T-cell (primary cell): ENCODE results near the gene SYT13. TPM values are rescaled to one million over a fixed set of nuclear protein-coding genes. Genes with fewer than 3 reads are reported as not detected.
"Not testable (repeated sequence)": the region's sequence is repeated elsewhere in the genome, so short reads cannot be mapped to it uniquely, and the experiment has no call there.

Experiments used
- ATAC-seq, 4 experiments: fragments of 200-7000 bp in 3 of 4; fragments of 150-1000 bp in 1 of 4; cut with Tn5 transposase; replicated peaks in 1 of 4; 1 replicate in 3 of 4; 2 replicates in 1 of 4; pipeline ENCODE4 v1.10.0; 2021; ENCODE audit warnings: moderate library complexity in 3 of 4, mild to moderate bottlenecking in 2 of 4, moderate number of reproducible peaks in 1 of 4
- CTCF ChIA-PET, 2 donors: fragments of 300-600 bp; sonication (Branson Sonifier 250); formaldehyde crosslinking; loops; one replicate each; lab custom pipeline; 2022; ENCODE audit warnings: antibody characterized with exemption in 2 of 2; lab: Charles Lee
- POLR2A ChIA-PET, 2 donors: fragments of 300-600 bp; sonication (Branson Sonifier 250); formaldehyde crosslinking; loops; one replicate each; lab custom pipeline; 2022; ENCODE audit warnings: antibody characterized with exemption in 2 of 2; lab: Charles Lee
- DNase-seq, 35 experiments: peaks; one replicate each; pipeline versions ENCODE4 v3.0.0 to v3.0.0-alpha.2; 2013 to 2023
- H3K27ac ChIP-seq: one replicate; pipeline ENCODE4 v1.5.1; 2013; ENCODE audit warnings: low read length
- H3K27me3 ChIP-seq, 2 experiments: replicated peaks in 1 of 2; 1 replicate in 1 of 2; 2 replicates in 1 of 2; pipeline versions ENCODE4 v1.6.1 to v1.7.0; 2013; ENCODE audit warnings: low read length in 1 of 2, mixed read lengths in 1 of 2; ENCODE audit not compliant: control insufficient read depth in 2 of 2, insufficient read depth in 2 of 2; ENCODE audit errors: extremely low read depth in 1 of 2
- H3K36me3 ChIP-seq, 2 donors: 1 replicate in 1 of 2; 2 replicates in 1 of 2; pipeline versions ENCODE4 v1.6.1 to v1.7.0; 2013; ENCODE audit warnings: low read length in 1 of 2; ENCODE audit not compliant: control insufficient read depth in 2 of 2, insufficient read depth in 1 of 2; ENCODE audit errors: extremely low read depth in 1 of 2
- H3K4me1 ChIP-seq, 2 experiments: 1 replicate in 1 of 2; 2 replicates in 1 of 2; pipeline versions ENCODE4 v1.6.1 to v1.7.0; 2013; ENCODE audit warnings: low read length in 2 of 2, mixed read lengths in 1 of 2; ENCODE audit not compliant: insufficient read depth in 2 of 2, control insufficient read depth in 1 of 2; ENCODE audit errors: extremely low read depth in 1 of 2
- H3K4me3 ChIP-seq, 2 donors: 1 replicate in 1 of 2; 2 replicates in 1 of 2; pipeline versions ENCODE4 v1.5.1 to v1.7.0; 2013; ENCODE audit warnings: mild to moderate bottlenecking in 2 of 2, low read length in 1 of 2, moderate library complexity in 1 of 2; ENCODE audit not compliant: control insufficient read depth in 1 of 2; ENCODE audit errors: extremely low read depth in 1 of 2
- H3K9me3 ChIP-seq: 2 replicates; pipeline ENCODE4 v1.7.0; 2013
- H3K27ac Mint-ChIP-seq, 2 donors: one replicate each; pipeline ENCODE4 v1.8.0; 2020 to 2021; ENCODE audit warnings: mild to moderate bottlenecking in 2 of 2, mixed read lengths in 2 of 2
- H3K27me3 Mint-ChIP-seq, 2 donors: one replicate each; pipeline ENCODE4 v1.8.0; 2021 to 2022; ENCODE audit warnings: mixed read lengths in 2 of 2
- H3K36me3 Mint-ChIP-seq: one replicate; pipeline ENCODE4 v1.8.0; 2021; ENCODE audit warnings: mixed read lengths
- H3K4me1 Mint-ChIP-seq, 3 donors: one replicate each; pipeline ENCODE4 v1.8.0; 2020 to 2022; ENCODE audit warnings: mixed read lengths in 3 of 3, mild to moderate bottlenecking in 1 of 3
- H3K4me3 Mint-ChIP-seq, 3 donors: one replicate each; pipeline ENCODE4 v1.8.0; 2020 to 2022; ENCODE audit warnings: mild to moderate bottlenecking in 3 of 3, mixed read lengths in 3 of 3, moderate library complexity in 3 of 3
- H3K9me3 Mint-ChIP-seq, 3 donors: one replicate each; pipeline ENCODE4 v1.8.0; 2020 to 2022; ENCODE audit warnings: mixed read lengths in 3 of 3
- WGBS: methylation state at CpG from one replicate; pipeline ENCODE4 v1.1.5; 2013; ENCODE audit warnings: missing lambda C conversion rate; ENCODE audit not compliant: insufficient coverage; 5-methylcytosine and 5-hydroxymethylcytosine counted together
- total RNA-seq, 35 experiments: library from RNA in 6 of 35; stranded (reverse) in 6 of 35; fragments of 120-200 nt in 1 of 35; gene quantifications; one replicate each; pipeline versions ENCODE4 v1.2.1 to v1.2.4 and lab custom pipeline; 2013 to 2026

The SYT13 gene
- total RNA-seq, 5 donors from 2014 or later (not counting 1 experiment from before 2014, with no cell fraction given), result 0.03 to 0.20 (median 0.18) TPM; not detected in 2

- no peak overlapping the region for H3K27ac Mint-ChIP-seq
- Histone ChIP-seq H3K4me1 (no peaks in the 10 kb centered on the region), H3K4me3 (no peak overlapping the region), H3K36me3 (no peaks in the 10 kb centered on the region), H3K27me3 (peaks cover 0 to 35% of the 10 kb centered on the region in 2 experiments), H3K9me3 (no peaks in the 10 kb centered on the region), H3K27ac (no peak overlapping the region)
- H3K36me3 Mint-ChIP-seq, result no peaks in the 10 kb centered on the region
- no peak overlapping the region for H3K4me3 Mint-ChIP-seq
- 38% methylated on average over 1 of the region's 3 CpGs for WGBS
- ChIA-PET CTCF (no interaction called here), POLR2A (no interaction called here)
- no peak for DNase-seq
- H3K27me3 Mint-ChIP-seq, result peaks cover 14 to 25% of the 10 kb centered on the region in 2 donors
- H3K4me1 Mint-ChIP-seq, result peaks cover 0 to 3% (median 0%) of the 10 kb centered on the region in 3 donors
- no peak for ATAC-seq
- no peaks in the 10 kb centered on the region for H3K9me3 Mint-ChIP-seq
These were observed 36.0 kb downstream of the SYT13 start for GRCh38 chr11:45250035-45250718.

DNA sequence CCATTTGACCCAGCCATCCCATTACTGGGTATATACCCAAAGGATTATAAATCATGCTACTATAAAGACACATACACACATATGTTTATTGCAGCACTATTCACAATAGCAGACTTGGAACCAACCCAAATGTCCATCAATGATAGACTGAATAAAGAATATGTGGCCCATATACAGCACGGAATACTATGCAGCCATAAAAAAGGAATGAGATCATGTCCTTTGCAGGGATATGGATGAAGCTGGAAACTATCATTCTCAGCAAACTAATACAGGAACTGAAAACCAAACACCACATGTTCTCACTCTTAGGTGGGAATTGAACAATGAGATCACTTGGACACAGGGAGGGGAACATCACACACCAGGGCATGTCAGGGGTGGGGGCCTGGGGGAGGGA is 36.8 kb downstream of the SYT13 start:
- not testable (repeated sequence) for H3K4me1 ChIP-seq

DNA sequence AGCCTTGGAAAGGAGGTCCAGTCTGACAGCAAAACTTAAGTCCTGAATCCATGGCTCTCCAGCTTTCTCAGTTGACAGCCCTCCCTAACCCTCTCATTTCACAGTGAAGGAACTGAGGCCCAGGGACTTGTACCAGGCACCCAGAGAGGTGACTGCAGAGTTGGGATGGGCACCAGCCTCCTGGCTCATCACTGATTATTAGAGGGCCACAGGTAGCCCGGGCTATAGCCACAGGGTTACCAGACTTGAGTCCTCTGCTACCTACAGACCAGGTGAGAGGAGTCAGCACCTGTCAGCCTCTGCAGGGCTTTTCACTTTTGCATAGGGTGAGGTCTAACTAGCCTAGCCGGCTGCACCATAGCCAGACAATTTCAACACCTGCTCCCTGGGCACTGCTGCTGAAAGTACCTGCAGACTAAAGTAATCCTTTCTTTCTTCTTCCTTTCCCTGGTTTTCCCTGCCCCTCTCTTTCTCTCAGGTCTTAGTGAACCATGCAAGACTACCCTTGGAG is 37.6 kb downstream of the SYT13 start:
- no peak for DNase-seq
- peaks cover 0 to 29% of the 10 kb centered on the region in 2 experiments for H3K27me3 ChIP-seq
- Mint-ChIP-seq H3K27me3 (peaks cover 14 to 23% of the 10 kb centered on the region in 2 donors), H3K9me3 (no peaks in the 10 kb centered on the region), H3K4me3 (no peak overlapping the region), H3K27ac (no peak overlapping the region), H3K36me3 (no peaks in the 10 kb centered on the region), H3K4me1 (peaks cover 0 to 3% (median 0%) of the 10 kb centered on the region in 3 donors)
- no peak overlapping the region for H3K4me3 ChIP-seq
- no peaks in the 10 kb centered on the region for H3K36me3 ChIP-seq
- no peak for ATAC-seq
- H3K9me3 ChIP-seq, result no peaks in the 10 kb centered on the region
- WGBS, result 90% methylated on average over 2 of the region's 2 CpGs
- H3K4me1 ChIP-seq, result no peaks in the 10 kb centered on the region
- ChIA-PET CTCF (no interaction called here), POLR2A (no interaction called here)
- H3K27ac ChIP-seq, result no peak overlapping the region

More for the DNA sequence above, 36.8 kb downstream of the SYT13 start:
- H3K36me3 Mint-ChIP-seq, CTCF ChIA-PET, H3K9me3 ChIP-seq, H3K27ac ChIP-seq, POLR2A ChIA-PET, H3K9me3 Mint-ChIP-seq, ATAC-seq, H3K36me3 ChIP-seq, H3K4me3 ChIP-seq, H3K4me3 Mint-ChIP-seq, H3K4me1 Mint-ChIP-seq, H3K27ac Mint-ChIP-seq, DNase-seq: not testable (repeated sequence)
- H3K27me3 ChIP-seq, result peaks cover 0 to 35% of the 10 kb centered on the region in 2 experiments
- WGBS, result no CpG with 5 or more reads among the region's 1 CpG
- peaks cover 14 to 23% of the 10 kb centered on the region in 2 donors for H3K27me3 Mint-ChIP-seq

- Histone ChIP-seq H3K27ac (no peak overlapping the region), H3K36me3 (no peaks in the 10 kb centered on the region), H3K27me3 (peaks cover 0 to 24% of the 10 kb centered on the region in 2 experiments), H3K9me3 (no peaks in the 10 kb centered on the region), H3K4me1 (no peaks in the 10 kb centered on the region), H3K4me3 (no peak overlapping the region)
- ChIA-PET CTCF (interaction anchor here in 1 of 2 donors (0.5 kb wide), 1 partner anchor 108 kb away, joined by 4 read pairs; no protein-coding TSS in a partner anchor), POLR2A (no interaction called here)
- Mint-ChIP-seq H3K27ac (no peak overlapping the region), H3K36me3 (no peaks in the 10 kb centered on the region), H3K4me1 (peaks cover 0 to 3% (median 0%) of the 10 kb centered on the region in 3 donors), H3K4me3 (no peak overlapping the region), H3K27me3 (peaks cover 14 to 15% of the 10 kb centered on the region in 2 donors), H3K9me3 (no peaks in the 10 kb centered on the region)
- DNase-seq, result no peak
- WGBS, result 83% methylated on average over 1 of the region's 2 CpGs
- no peak for ATAC-seq
These were observed 38.7 kb downstream of the SYT13 start for GRCh38 chr11:45247433-45247832.

DNA sequence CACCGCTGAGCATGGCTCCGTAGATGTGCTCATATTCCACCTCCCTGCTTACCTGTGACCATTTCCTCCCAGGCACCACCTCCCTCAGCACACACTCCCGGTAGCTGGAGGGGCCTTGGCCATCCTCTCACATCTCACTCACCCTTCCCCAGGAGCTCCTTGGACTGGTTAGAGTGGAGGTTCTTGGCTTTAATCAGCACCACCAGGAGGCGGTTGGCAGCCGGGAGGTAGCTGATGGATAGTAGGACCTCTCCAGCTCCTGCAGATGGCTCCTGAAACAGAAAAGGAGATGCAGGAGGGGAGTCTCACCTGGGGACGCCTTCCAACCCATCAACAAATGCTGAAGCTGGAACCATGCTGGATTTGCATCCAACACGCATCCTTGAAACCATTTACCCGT is 39.9 kb downstream of the SYT13 start:
- DNase-seq (no peak), ATAC-seq (no peak)
- Mint-ChIP-seq H3K9me3 (no peaks in the 10 kb centered on the region), H3K4me3 (no peak overlapping the region), H3K27ac (no peak overlapping the region), H3K36me3 (no peaks in the 10 kb centered on the region), H3K4me1 (peaks cover 0 to 3% (median 0%) of the 10 kb centered on the region in 3 donors), H3K27me3 (peaks cover 10 to 12% of the 10 kb centered on the region in 2 donors)
- Histone ChIP-seq H3K4me1 (no peaks in the 10 kb centered on the region), H3K9me3 (no peaks in the 10 kb centered on the region), H3K27ac (no peak overlapping the region), H3K4me3 (no peak overlapping the region), H3K36me3 (no peaks in the 10 kb centered on the region), H3K27me3 (peaks cover 0 to 16% of the 10 kb centered on the region in 2 experiments)
- ChIA-PET POLR2A (no interaction called here), CTCF (no interaction called here)
- 78% methylated on average over 2 of the region's 8 CpGs for WGBS

DNA sequence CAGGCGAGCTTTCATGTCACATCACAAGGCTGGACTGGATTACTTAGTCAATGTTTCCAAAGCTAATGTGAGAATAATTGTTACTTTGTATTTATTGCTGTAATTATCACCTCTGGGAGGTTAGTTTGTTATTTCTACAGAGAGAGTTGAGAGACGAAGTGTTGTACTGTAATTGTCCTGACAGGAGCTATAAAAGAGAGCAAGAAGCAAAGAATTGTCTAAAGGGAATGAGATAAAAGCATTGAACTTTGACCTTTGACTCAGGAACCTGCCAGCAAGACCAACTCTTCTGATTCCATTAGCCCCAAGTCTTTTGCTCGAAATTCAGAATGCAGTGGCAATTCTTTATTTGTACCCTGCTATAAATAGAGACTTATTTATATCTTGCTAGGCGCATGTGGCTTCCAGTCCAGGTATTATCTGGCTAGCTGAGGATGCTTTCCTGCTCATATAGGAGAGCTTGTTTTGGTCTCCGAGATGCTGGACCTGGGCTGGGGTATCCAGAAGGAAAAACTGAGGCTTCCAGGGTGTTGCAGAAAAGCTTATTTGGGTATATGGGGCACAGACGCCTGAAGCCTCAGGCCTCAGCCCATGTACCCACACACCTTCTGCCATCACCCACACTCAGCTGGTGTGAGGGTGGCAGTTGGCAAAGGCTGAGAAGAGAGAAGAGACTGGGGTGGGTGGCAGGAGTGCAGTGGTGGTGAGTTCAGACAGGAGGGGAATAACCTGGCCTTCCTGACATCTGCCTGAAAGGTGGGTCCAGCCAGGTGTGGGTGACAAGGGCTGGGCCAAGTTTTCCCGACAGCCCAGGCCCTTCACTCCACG is 40.7 kb downstream of the SYT13 start:
- Mint-ChIP-seq H3K4me3 (no peak overlapping the region), H3K27me3 (peaks cover 10 to 12% of the 10 kb centered on the region in 2 donors), H3K4me1 (peaks cover 0 to 3% (median 0%) of the 10 kb centered on the region in 3 donors), H3K27ac (no peak overlapping the region), H3K9me3 (no peaks in the 10 kb centered on the region), H3K36me3 (no peaks in the 10 kb centered on the region)
- ChIA-PET CTCF (no interaction called here), POLR2A (no interaction called here)
- WGBS, result 83% methylated on average over 1 of the region's 8 CpGs
- ATAC-seq, result no peak
- Histone ChIP-seq H3K4me3 (no peak overlapping the region), H3K9me3 (no peaks in the 10 kb centered on the region), H3K27me3 (peaks cover 0 to 16% of the 10 kb centered on the region in 2 experiments), H3K27ac (no peak overlapping the region), H3K4me1 (no peaks in the 10 kb centered on the region), H3K36me3 (no peaks in the 10 kb centered on the region)
- DNase-seq, result no peak
